GM18519 (cell line): ENCODE data around the gene ZNF280A.
"Not testable (repeated sequence)": the region's sequence is repeated elsewhere in the genome, so short reads cannot be mapped to it uniquely, and the experiment has no call there.

Experiments used
- ATAC-seq: cut with Tn5 transposase; IDR thresholded peaks from one replicate; pipeline ENCODE4 v1.9.1; 2021; ENCODE audit warnings: mild to moderate bottlenecking, moderate library complexity; ENCODE audit not compliant: unreplicated experiment, low FRiP score

Gene ZNF280A

DNA sequence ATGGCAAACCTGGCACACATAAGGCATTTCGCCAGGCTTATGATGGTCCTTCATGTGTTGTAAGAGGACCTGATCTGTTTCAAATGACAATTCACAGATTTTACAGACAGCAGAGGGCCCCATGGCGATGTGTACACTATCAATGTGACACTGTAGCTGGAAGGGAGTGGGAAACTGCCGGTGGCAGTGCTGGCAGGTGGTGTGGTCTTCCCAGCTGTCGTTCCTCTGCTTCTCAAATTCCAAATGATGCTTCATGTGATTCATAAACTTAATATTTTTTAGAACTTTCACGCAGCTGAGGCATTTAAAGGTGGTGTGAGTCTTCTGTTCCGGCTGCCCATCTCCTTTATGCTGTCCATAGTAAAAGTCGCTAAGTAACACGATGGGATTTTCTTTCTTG, 5.6 kb downstream of the ZNF280A start:
- not testable (repeated sequence) for ATAC-seq

GRCh38 chr22:22513619-22514018, 6.5 kb downstream of the ZNF280A start:
- no peak for ATAC-seq

- ATAC-seq, result no peak
These were observed 7.1 kb downstream of the ZNF280A start for GRCh38 chr22:22512951-22513350.

GRCh38 chr22:22510833-22511232, 9.2 kb downstream of the ZNF280A start:
- ATAC-seq, result not testable (repeated sequence)

- ATAC-seq, result not testable (repeated sequence)
These were observed 10.2 kb downstream of the ZNF280A start for GRCh38 chr22:22509912-22510311.

DNA sequence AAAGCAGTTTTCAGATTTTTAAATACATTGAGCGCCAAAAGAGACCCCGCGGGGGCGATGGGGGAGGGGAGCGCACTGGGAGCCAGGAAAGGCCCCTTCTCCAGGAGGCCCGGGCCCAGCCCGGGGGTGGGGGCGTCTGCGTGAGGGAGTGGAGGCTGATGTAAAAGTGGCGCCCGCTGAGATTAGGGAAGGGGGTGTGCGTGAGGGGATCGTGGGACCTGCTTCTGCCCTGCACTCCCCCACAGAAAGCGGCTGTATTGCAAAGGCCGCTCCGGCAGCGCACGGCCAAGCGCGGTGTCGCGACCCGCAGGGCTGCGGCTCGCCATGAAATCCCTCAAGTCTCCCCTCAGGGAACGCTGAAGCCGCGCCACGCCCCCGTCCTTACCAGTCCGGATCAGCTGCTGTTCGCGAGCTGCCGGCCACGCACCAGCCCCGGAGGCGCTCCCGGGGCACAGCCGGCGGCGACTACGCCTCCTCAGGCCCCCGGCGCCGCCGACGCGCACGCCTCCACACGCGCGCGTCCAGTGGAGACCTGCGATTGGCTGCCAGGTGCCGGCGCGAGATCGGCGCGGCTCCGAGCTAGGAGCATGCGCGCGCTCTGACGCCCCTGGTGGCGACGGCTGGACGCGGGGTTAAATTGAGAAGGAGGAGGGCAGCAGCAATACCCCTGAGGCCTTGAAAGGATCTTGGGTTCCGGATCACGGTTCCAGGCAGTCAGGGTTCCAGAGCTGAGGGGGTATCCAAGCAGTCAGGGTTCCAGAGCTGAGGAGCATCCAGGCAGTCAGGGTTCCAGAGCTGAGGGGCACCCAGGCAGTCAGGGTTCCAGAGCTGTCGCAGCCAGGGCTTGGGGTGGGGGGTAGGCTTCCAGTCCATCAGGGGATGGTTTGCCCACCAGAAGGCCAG, 11.5 kb downstream of the ZNF280A start, which contains the start of gene ZNF280B:
ZNF280B (minus strand) TSS at position 469 of the 903 bp plus-strand sequence. CDS start 19,344 bp downstream, outside the sequence.
- ATAC-seq, result peak; percentile 90

- ATAC-seq, result no peak
These were observed 12.3 kb downstream of the ZNF280A start for GRCh38 chr22:22507743-22508273.

GRCh38 chr22:22506736-22507135, 13.3 kb downstream of the ZNF280A start:
- ATAC-seq, result no peak

DNA sequence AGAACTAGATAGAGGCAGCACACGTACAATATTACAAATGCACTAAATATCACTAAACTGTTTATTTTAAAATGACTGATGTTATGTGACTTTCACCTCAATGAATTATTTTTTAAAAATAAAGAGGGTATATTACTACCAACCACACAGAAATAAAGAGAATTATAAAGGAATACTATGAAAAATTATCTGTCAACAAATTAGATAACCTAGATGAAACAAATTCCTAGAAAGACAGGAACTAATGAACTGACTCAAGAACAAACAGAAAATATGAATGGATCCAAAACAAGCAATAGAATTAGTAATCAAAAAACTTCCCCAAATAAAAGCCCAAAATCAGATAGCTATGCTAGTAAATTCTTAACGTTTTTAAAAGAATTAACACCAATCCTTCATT, 21.8 kb downstream of the ZNF280A start:
- ATAC-seq, result no peak

GRCh38 chr22:22491589-22491988, 28.5 kb downstream of the ZNF280A start:
- not testable (repeated sequence) for ATAC-seq

- ATAC-seq, result no peak
These were observed 31.3 kb downstream of the ZNF280A start for GRCh38 chr22:22488736-22489135.

DNA sequence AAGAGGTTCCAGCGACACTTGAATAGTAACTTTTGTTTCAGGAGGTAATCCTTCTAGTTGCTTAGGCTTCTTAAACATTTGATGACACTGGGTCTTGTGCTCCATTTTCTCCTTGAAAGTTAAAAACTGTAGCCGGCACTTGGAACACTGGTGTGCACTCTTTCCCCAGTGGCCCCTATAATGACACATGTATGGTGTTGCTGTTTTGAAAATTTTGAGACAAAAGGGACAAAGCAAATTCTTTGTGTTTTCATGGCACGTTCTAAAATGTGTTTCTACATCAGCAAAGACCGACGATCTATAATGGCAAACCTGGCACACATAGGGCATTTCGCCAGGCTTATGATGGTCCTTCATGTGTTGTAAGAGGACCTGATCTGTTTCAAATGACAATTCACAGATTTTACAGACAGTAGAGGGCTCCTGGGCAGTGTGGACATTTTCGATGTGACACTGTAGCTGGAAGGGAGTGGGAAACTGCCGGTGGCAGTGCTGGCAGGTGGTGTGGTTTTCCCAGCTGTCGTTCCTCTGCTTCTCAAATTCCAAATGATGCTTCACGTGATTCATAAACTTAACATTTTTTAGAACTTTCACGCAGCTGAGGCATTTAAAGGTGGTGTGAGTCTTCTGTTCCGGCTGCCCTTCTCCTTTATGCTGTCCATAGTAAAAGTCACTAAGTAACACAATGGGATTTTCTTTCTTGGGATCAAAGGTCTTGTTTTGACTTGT, 32.0 kb downstream of the ZNF280A start:
- ATAC-seq, result no peak

DNA sequence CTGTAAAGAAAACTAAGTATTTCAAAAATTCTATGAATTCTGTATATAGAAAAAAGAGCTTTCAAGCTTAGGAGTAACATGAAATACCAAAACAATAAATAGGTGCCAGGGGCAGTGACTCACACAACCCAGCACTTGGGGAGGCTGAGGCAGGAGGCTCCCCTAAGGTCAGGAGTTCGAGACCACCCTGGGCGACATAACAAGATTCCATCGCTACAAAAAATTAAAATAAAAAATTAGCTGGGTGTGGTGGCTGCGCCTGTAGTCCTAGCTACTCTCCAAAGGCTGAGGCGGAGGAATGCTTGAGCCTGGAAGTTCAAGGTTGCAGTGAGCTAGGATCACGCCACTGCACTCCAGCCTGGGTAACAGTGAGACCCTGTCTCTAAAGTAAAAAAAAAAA, 33.0 kb downstream of the ZNF280A start:
- ATAC-seq, result no peak

GRCh38 chr22:22486132-22486899, 33.8 kb downstream of the ZNF280A start:
- ATAC-seq, result no peak

DNA sequence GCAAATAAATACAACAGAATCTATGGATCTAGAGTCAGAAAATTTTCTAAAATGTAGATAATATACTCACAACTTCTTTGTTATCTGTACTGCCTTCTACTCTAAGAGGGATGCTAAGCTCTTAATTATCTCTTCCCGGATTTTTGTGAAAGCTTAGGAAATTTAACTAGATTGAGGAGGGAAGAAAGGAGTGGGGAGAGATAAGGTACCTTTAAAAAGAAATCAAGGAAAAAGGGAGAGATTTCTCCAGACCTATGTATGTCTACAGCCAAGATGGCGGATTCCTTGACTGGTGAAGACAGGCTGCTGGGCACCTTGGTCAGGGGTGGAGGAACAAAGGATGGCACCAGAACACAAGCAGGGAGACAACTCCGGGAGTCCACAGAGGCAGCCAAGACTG, 34.5 kb downstream of the ZNF280A start:
- no peak for ATAC-seq

DNA sequence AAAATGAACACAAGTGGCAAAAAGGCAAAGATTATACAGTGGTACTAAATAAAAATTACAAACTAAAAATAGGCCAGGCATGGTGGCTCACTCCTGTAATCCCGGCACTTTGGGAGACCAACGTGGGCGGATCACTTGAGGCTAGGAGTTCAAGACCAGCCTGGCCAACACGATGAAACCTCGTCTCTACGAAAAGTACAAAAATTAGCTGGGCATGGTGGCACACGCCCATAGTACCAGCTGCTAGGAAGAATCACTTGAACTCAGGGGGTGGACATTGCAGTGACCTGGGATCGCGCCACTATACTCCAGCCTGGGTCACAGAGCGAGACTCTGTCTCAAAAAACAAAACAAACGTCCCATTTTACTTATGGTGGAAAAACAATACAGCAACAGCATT, 36.0 kb downstream of the ZNF280A start:
- no peak for ATAC-seq

- no peak for ATAC-seq
These were observed 39.1 kb downstream of the ZNF280A start for GRCh38 chr22:22480940-22481339.

GRCh38 chr22:22479999-22480532, 40.0 kb downstream of the ZNF280A start:
- ATAC-seq, result no peak

GRCh38 chr22:22479116-22479515, 41.0 kb downstream of the ZNF280A start:
- no peak for ATAC-seq

- ATAC-seq, result no peak
These were observed 41.6 kb downstream of the ZNF280A start for GRCh38 chr22:22478470-22478869.
